COLO829 (cell line): Measurements from ENCODE around the gene KCNB1.

Source experiments
- DNase-seq: peaks from one replicate; pipeline ENCODE4 v3.0.0; 2012; ENCODE audit warnings: low spot score

The KCNB1 gene

DNA sequence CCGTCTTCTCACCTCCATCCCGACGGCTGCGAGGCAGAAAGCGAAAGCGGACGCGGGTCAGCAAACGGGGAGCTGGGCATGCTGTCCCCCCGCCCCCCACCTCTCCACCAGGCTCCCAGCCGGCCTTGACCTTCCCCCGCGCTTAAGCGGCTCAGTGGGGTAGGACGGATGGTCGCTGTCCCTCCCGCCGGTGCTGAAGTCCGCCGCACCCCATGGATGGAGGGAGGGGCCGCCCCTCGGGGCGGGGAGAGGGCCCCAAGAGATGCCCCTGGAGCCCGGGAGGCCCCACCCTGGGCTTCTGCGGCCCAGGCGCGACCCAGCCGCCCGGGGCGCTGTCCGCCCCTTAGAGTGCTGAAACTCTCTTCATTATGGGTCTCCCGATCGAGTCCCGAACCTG is at the start of gene KCNB1:
TSS of gene KCNB1 (minus strand) at position 48 of the 397 bp plus-strand sequence. CDS start 188 bp downstream, outside the sequence.
- peak; percentile 51 for DNase-seq

DNA sequence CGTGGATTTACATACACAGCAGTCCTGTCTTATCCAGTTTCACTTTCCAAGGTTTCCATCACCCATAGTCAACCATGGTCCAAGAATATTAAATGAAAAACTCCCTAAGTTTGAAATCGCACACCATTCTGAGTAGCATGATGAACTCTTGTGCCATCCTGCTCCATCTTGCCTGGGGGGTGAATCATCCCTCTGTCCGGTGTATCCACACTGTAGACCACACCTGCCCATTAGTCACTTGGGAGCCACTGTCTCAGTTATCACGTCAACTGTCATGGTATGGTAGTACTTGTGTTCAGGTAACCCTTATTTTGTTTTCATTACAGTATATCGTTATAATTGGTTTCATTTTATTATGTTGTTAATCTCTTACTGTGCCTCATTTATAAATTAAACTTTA is 47.0 kb upstream of the KCNB1 start:
- no peak for DNase-seq

- no peak for DNase-seq
Observed at GRCh38 chr20:49526568-49526967, 44.1 kb upstream of the KCNB1 start.

DNA sequence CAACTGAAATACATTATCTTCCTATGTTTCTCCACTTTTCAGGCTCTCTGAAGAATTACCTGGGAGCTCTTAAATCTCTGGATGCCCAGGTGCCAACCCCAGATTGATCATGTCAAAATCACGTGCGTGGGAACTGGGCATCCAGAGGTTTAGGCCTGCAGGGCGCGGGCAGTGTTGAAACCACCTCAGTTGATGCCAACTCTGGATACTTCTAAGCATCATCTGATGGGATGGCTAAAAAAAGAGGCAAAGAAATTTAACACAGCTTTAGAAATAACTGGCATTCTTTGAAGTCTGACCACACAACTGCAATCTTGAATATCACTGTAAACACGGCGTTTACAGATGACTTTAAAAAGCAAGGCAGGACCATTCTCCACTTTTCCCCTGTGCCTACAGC is 43.6 kb upstream of the KCNB1 start:
- DNase-seq: no peak

GRCh38 chr20:49523767-49524360 is 41.4 kb upstream of the KCNB1 start:
- no peak for DNase-seq

- DNase-seq: no peak
Observed at GRCh38 chr20:49521356-49521755, 38.9 kb upstream of the KCNB1 start.

DNA sequence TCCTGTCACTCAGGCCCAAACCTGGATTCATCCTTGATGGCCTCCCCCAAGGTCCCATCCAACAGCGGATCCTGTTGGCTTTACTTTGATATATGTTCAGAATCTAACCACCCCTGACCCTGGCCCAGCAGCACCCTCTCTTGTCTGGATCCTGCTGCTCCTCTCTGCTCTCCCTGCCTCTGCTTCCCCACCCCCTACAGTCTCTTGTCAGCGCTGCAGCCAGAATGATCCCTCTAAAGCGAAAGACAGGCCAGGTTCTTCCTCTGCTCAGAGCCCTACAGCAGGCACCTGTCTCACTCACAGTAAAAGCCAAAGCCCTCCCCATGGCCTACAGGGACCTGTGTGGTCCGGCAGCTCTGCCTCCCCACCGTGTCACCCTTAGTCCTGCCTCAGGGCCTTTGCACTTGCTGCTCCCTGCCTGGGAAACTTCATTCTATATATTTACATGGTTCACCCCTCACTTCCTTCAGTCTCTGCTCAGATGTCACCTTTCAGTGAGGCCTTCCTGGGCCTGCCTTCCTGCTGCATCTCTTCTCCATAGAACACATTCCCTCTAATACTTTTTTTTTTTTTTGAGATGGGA is 37.4 kb upstream of the KCNB1 start:
- DNase-seq: no peak

GRCh38 chr20:49519212-49519712 is 36.8 kb upstream of the KCNB1 start:
- DNase-seq: no peak

- no peak for DNase-seq
Observed at GRCh38 chr20:49518576-49518975, 36.1 kb upstream of the KCNB1 start.

DNA sequence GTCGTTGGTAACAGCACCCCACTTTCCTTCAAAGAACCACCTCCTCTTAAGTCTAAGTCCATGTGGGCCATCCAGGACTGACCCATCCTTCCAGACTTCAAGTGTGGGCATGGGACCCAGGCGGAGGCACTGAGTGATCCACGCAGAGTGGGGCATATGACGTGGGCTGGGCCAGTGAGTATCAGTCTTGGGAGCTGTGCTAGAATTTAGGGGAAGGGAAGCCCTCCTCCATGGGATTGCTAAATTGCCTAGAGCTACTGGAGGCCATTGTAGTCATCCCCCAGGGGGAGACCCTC is 35.3 kb upstream of the KCNB1 start:
- no peak for DNase-seq

DNA sequence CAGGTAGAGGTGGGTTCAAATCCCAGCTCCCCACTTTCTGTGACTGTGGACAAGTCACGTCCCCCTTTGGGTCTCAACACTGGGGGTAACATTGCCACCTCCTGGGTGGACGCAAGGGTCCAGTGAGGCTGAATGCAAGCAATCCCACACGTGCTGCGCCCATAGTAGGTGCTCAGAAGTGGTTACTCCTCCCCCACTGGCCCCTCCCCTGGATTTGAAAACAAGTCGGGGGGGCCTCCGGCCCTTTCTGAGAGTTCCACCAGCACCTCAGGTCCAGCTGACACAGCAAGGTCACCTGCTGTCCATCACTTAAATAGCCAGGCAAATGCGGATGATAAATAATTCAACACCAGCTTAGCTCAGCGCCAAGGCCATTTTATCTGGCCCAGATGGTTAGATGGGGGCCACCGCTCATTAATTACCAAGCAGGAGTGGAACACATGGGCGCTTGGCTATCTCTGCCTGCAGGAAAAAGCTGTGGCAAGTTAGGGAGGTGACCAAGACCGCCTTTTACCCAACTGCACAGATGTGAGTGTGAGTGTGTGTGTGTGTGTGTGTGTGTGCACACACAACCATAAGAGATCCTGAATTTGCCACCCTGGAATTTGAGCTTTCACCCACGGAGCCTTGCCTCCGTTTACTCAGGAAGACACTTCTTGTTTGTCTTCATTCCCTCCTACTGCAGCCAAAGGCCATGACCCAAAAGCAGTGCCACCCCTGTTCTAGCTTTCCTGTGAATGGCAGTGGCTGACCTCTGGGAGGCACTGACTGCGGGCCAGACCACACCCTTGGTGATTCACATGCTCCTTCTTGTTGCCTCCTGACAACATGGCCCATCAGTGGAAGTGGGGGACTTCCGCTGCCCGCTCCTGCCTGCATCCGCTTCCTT is 34.7 kb upstream of the KCNB1 start:
- DNase-seq: no peak

DNA sequence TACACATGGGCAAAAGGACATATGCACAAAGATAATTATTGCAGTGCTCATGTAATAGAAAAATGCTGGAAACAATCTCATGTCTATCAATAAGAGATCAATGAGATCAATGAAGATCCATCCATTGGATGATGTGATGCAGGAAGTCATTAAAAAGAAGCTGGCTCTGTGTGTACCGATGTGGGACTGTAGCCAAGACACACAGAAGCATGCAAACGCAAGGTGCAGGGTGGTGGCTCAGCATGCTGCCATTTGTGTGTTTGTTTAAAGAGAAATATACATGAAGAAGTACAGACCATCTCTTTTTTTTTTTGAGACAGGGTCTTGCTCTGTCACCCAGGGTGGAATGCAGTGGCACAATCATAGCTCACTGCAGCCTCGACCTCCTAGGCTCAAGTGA is 33.1 kb upstream of the KCNB1 start:
- no peak for DNase-seq

DNA sequence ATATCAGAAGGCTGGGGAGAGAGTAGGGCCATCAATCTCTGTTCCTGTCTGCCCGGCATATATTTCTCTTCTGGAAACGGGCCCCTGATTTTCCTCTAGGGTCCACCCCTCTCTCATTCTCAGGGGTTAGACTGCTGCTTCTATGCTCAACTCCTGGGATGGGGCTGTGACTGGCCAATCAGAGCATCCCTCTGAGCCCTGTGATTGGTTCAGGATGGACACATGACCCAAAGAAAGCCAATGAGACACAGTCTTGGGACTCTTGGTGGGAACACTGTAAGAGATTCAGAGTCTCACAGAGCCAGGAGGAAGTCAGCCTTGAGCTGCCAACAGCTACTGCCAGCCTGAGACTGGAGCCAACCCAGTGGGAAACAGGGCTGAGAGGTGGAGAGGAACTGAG is 31.0 kb upstream of the KCNB1 start:
- no peak for DNase-seq

GRCh38 chr20:49513009-49513408 is 30.5 kb upstream of the KCNB1 start:
- DNase-seq: no peak

GRCh38 chr20:49511788-49512525 is 29.5 kb upstream of the KCNB1 start:
- no peak for DNase-seq

DNA sequence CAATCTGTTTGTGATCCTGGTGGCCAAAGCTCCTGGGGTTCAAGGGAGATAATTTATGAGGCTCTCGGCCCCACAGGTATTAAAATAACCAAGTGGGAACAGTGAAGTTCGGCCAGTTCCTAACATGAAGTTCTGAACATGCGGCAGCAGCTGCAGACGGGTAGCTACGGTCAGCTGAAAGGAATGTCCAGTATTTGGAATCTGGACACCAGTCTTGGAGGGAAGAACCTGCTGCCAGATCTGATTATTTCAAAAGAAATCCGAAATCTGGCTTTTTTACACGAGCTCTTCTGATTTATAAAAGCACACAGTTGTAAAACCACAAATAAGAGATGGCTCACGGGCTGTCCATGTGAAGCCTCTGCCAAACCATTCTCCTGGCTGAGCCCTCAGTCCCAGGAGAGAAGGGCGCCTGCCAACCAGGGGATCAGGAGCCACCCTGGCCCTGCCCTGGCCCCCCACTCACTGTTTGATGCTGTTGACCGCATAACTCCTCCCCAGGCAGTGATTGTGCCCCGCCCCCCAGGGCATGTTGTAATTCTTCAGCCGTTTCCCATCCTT is 28.2 kb upstream of the KCNB1 start:
- no peak for DNase-seq

DNA sequence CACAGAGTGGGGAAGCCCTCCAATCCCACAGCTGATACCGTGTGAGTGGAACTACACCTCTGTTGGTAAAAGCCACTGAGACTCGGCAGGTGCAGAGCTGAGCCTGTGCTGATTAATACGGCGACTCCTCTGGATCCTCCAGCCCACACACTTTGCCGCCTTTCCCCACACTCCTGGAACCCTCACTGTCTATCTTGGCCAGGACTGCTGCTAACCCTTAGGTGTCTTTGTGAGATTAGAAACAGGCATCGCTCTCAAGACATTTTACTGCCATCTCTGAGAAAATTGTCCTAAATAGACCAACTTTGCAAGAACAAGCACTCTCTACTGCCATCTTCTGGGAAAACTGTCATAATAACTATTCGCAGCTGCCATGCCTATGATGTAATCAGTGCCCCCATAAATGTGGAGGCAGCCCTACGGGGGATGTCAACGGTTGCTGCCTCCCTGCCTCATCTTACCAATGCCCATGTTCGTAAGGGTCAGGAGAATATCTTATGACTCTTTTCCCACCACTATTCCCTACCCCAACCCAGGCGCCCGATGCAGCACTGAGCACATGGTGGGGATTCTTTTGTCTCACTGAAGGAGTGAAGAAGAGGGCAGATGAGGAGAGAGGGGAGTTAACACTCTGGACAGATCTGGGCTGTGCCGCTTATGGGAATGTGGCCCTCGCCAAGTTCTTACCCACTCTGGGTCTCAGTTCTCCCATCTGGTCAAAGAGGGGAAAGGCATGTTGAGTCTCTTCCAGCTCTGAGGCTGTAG is 26.1 kb upstream of the KCNB1 start:
- DNase-seq: peak; percentile 73

- no peak for DNase-seq
Observed at GRCh38 chr20:49507741-49508434, 25.4 kb upstream of the KCNB1 start.

- DNase-seq: no peak
Observed at GRCh38 chr20:49505518-49505917, 23.1 kb upstream of the KCNB1 start.

- no peak for DNase-seq
Observed at GRCh38 chr20:49503176-49503575, 20.7 kb upstream of the KCNB1 start.

- DNase-seq: no peak
Observed at GRCh38 chr20:49501917-49502316, 19.4 kb upstream of the KCNB1 start.
